MM.1S (cell line): ENCODE results near the gene CTNND1.
A peak's percentile ranks its signal among the peaks of the same experiment; 100 is the strongest.

Source experiments
- DNase-seq: peaks from one replicate; pipeline ENCODE4 v3.0.0-alpha.2; 2015
- H2AFZ ChIP-seq: fragments of 300-600 bp; sonication (generic); 2 replicates; pipeline ENCODE4 v1.6.0; 2016; ENCODE audit warnings: antibody characterized with exemption, low read length
- H3F3A ChIP-seq: fragments of 300-600 bp; sonication (generic); 2 replicates; pipeline ENCODE4 v1.6.1; 2016; ENCODE audit warnings: mild to moderate bottlenecking, antibody characterized with exemption, low read length, moderate library complexity, mixed read lengths; ENCODE audit not compliant: insufficient read depth
- H3K27ac ChIP-seq: fragments of 300-600 bp; sonication (generic); 2 replicates; pipeline ENCODE4 v1.5.1; 2016; ENCODE audit warnings: mild to moderate bottlenecking, low read length
- H3K27me3 ChIP-seq: fragments of 300-600 bp; sonication (generic); replicated peaks from 2 replicates; pipeline ENCODE4 v1.6.0; 2016; ENCODE audit warnings: low read length; ENCODE audit not compliant: insufficient read depth
- H3K36me3 ChIP-seq: fragments of 300-600 bp; sonication (generic); replicated peaks from 2 replicates; pipeline ENCODE4 v1.6.1; 2016; ENCODE audit warnings: mild to moderate bottlenecking, low read length, mixed read lengths; ENCODE audit not compliant: insufficient read depth
- H3K4me1 ChIP-seq: fragments of 300-600 bp; sonication (generic); 2 replicates; pipeline ENCODE4 v1.6.1; 2016; ENCODE audit warnings: low read length, mixed read lengths
- H3K4me2 ChIP-seq: fragments of 300-600 bp; sonication (generic); 2 replicates; pipeline ENCODE4 v1.6.0; 2016; ENCODE audit warnings: low read depth, low read length
- H3K4me3 ChIP-seq: fragments of 300-600 bp; sonication (generic); 2 replicates; pipeline ENCODE4 v1.5.1; 2016; ENCODE audit warnings: low read length, mixed read lengths
- H3K79me2 ChIP-seq: fragments of 300-600 bp; sonication (generic); 2 replicates; pipeline ENCODE4 v1.6.1; 2016; ENCODE audit warnings: mixed run types, low read length, mixed read lengths
- H3K9ac ChIP-seq: fragments of 300-600 bp; sonication (generic); 2 replicates; pipeline ENCODE4 v1.6.1; 2016; ENCODE audit warnings: low read length, mixed read lengths
- H3K9me2 ChIP-seq: fragments of 300-600 bp; sonication (generic); replicated peaks from 2 replicates; pipeline ENCODE4 v1.6.1; 2016; ENCODE audit warnings: mild to moderate bottlenecking, low read length, mixed read lengths; ENCODE audit not compliant: insufficient read depth
- H3K9me3 ChIP-seq: fragments of 300-600 bp; sonication (generic); replicated peaks from 2 replicates; pipeline ENCODE4 v1.6.1; 2016; ENCODE audit warnings: mild to moderate bottlenecking, low read length, mixed read lengths; ENCODE audit not compliant: insufficient read depth
- H4K20me1 ChIP-seq: fragments of 300-600 bp; sonication (generic); 2 replicates; pipeline ENCODE4 v1.6.1; 2016; ENCODE audit warnings: mild to moderate bottlenecking, low read length, moderate library complexity, mixed read lengths; ENCODE audit not compliant: insufficient read depth
- EZH2 ChIP-seq: fragments of 300-600 bp; sonication (generic); optimal IDR thresholded peaks from 2 replicates; pipeline ENCODE3; 2017; ENCODE audit warnings: low read depth, mild to moderate bottlenecking, antibody characterized with exemption, low read length, mixed read lengths
- EZH2phosphoT487 ChIP-seq: fragments of 300-600 bp; sonication (generic); IDR thresholded peaks from 2 replicates; pipeline ENCODE4 v1.6.1; 2018; ENCODE audit warnings: antibody characterized with exemption, low read length
- TF ChIP-seq, protein P1 (sequence below): fragments of 300-600 bp; sonication (generic); IDR thresholded peaks from 2 replicates; pipeline ENCODE4 v1.5.1; 2016; ENCODE audit warnings: antibody characterized with exemption, low read length, mixed read lengths

The CTNND1 gene

DNA sequence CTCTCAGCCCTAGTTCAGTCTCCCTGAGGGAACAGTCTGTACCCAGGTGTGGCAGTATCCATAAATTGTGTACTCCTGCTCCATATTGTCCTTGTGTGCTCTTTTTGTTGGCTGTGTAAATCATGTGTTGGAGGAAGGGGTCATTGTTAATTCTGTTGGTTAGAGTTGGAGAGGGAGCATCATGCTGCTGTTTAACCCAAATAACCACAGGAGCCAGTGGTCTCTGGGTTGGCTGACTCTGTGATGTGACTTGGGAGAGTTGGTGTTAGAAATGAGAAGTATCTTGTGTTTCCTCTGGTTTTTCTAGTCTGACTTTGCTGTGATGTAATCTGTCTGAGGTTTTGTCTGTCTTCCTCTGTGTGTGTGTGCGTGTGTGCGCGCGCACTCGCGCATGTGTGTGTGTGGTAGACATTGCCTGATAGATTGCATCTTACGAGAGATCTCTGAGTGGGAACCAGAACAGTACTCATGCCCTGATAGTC lies 30.5 kb downstream of the CTNND1 start:
- Histone ChIP-seq H3K9me3 (no peaks in the 10 kb centered on the region), H3K4me3 (no peak overlapping the region), H4K20me1 (no peaks in the 10 kb centered on the region), H3K9me2 (no peaks in the 10 kb centered on the region), H3K36me3 (no peaks in the 10 kb centered on the region), H3K4me1 (peaks cover 25% of the 10 kb centered on the region), H3K27ac (no peak overlapping the region), H3K9ac (no peak overlapping the region), H3K27me3 (no peaks in the 10 kb centered on the region), H2AFZ (no peak overlapping the region), H3F3A (no peaks in the 10 kb centered on the region), H3K79me2 (no peaks in the 10 kb centered on the region), H3K4me2 (no peak overlapping the region; the same call in 1 of the 2 replicates)
- DNase-seq, result no peak
- TF ChIP-seq EZH2 (no peak), EZH2phosphoT487 (no peak)
- TF ChIP-seq, protein P1, sequence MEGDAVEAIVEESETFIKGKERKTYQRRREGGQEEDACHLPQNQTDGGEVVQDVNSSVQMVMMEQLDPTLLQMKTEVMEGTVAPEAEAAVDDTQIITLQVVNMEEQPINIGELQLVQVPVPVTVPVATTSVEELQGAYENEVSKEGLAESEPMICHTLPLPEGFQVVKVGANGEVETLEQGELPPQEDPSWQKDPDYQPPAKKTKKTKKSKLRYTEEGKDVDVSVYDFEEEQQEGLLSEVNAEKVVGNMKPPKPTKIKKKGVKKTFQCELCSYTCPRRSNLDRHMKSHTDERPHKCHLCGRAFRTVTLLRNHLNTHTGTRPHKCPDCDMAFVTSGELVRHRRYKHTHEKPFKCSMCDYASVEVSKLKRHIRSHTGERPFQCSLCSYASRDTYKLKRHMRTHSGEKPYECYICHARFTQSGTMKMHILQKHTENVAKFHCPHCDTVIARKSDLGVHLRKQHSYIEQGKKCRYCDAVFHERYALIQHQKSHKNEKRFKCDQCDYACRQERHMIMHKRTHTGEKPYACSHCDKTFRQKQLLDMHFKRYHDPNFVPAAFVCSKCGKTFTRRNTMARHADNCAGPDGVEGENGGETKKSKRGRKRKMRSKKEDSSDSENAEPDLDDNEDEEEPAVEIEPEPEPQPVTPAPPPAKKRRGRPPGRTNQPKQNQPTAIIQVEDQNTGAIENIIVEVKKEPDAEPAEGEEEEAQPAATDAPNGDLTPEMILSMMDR, result no peak

DNA sequence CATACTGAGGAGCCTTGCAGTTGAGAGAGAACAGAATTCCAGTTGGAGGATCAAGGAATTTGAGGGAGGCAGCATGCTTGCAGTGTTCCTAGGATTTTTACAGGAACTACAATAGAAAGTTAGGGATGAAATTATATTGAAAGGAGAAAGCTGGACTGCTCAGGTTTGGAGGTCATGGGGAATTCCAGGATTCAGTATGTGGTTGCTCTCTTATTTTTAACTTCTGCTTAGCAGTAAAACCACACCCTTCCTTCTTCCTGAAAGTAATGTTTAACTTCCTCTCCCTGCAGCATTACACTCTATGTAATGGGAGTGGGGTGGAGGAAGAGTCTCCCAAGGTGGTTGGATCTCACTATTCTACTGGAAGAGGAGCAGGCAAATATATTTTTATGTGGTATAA lies 31.3 kb downstream of the CTNND1 start:
- Histone ChIP-seq H4K20me1 (no peaks in the 10 kb centered on the region), H3K4me2 (peak overlapping the region; percentile 79), H2AFZ (peak overlapping the region; percentile 12; the same call in 1 of the 2 replicates), H3K4me1 (peaks cover 25% of the 10 kb centered on the region), H3K36me3 (no peaks in the 10 kb centered on the region), H3K9me3 (no peaks in the 10 kb centered on the region), H3K27ac (no peak overlapping the region), H3K9ac (no peak overlapping the region), H3K4me3 (peak overlapping the region; percentile 4; the same call in 1 of the 2 replicates), H3K9me2 (no peaks in the 10 kb centered on the region), H3K79me2 (no peaks in the 10 kb centered on the region), H3K27me3 (no peaks in the 10 kb centered on the region), H3F3A (no peaks in the 10 kb centered on the region)
- TF ChIP-seq EZH2phosphoT487 (no peak), EZH2 (no peak)
- TF ChIP-seq, protein P1, result no peak
- no peak for DNase-seq

DNA sequence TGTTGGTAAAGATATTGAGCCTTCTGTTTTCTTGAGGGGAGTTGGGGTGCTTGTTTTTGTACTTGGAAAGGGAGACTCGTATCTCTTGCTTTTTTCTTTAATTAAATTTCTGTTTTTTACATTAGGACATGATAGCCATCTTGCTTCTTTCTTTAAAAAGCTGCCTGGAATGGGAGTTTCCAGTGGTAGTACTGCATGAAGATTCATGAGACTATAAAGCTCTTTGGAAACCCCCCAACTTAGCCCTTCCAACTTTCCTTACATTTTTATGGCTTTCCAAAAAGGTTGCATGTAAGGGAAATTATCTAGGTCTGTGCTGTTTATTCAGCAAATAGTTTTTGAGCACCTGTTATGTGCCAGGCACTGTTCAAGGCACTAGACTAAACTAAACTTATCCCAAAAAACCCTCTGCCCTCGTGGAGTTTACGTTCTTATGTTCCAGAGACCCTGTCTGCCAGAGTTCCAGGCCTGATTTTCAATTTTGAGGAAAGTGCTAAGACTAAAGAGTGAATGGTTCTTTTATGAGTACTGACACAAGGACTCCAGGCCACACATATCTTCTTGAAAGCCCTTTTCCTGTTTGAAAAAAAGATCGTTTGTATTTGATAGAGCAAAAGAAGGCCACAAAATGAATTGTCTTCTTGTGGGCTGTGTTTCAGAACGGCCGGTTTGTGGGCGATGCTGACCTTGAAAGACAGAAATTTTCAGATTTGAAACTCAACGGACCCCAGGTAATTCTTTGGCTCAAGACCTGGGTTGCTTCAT lies 31.9 kb downstream of the CTNND1 start:
- Histone ChIP-seq H3K4me2 (peak overlapping the region; percentile 79; the same call in 1 of the 2 replicates), H3F3A (no peaks in the 10 kb centered on the region), H3K4me1 (peaks cover 25% of the 10 kb centered on the region), H3K9me3 (no peaks in the 10 kb centered on the region), H4K20me1 (no peaks in the 10 kb centered on the region), H3K36me3 (no peaks in the 10 kb centered on the region), H3K9ac (no peak overlapping the region), H2AFZ (no peak overlapping the region), H3K4me3 (0 out of 2 replicates have a peak overlapping the region, but pooled peaks have one; percentile 4), H3K9me2 (no peaks in the 10 kb centered on the region), H3K27me3 (no peaks in the 10 kb centered on the region), H3K79me2 (no peaks in the 10 kb centered on the region), H3K27ac (no peak overlapping the region)
- TF ChIP-seq EZH2 (no peak), EZH2phosphoT487 (no peak)
- TF ChIP-seq, protein P1, result no peak
- DNase-seq, result no peak
